IPS DF 6.9 (cell line): ENCODE data around the gene SLIT3.

Experiments used
- DNase-seq: peaks from one replicate; pipeline ENCODE4 v3.0.0-alpha.2; 2013; ENCODE audit warnings: low read depth, low spot score
- H3K27ac ChIP-seq: one replicate; pipeline ENCODE4 v1.5.1; 2013; ENCODE audit warnings: low read length, control low read depth
- H3K27me3 ChIP-seq: 2 replicates; pipeline ENCODE4 v1.6.1; 2013; ENCODE audit warnings: mild to moderate bottlenecking, low read length; ENCODE audit not compliant: control insufficient read depth, insufficient read depth
- H3K36me3 ChIP-seq: 2 replicates; pipeline ENCODE4 v1.6.1; 2013; ENCODE audit warnings: low read length; ENCODE audit not compliant: control insufficient read depth, insufficient read depth
- H3K4me1 ChIP-seq: 2 replicates; pipeline ENCODE4 v1.6.1; 2013; ENCODE audit warnings: low read length; ENCODE audit not compliant: control insufficient read depth, insufficient read depth
- H3K4me3 ChIP-seq: 2 replicates; pipeline ENCODE4 v1.5.1; 2013; ENCODE audit warnings: mild to moderate bottlenecking, low read length
- H3K9me3 ChIP-seq: 2 replicates; pipeline ENCODE4 v1.6.1; 2013; ENCODE audit warnings: low read length, inconsistent platforms; ENCODE audit not compliant: control insufficient read depth, insufficient read depth
- WGBS: extraction: QIAGEN DNeasy Blood & Tissue Kit; methylation state at CpG from one replicate; pipeline ENCODE4 v1.1.7; 2013; ENCODE audit warnings: mixed read lengths, missing lambda C conversion rate; ENCODE audit not compliant: insufficient read length, insufficient coverage; 5-methylcytosine and 5-hydroxymethylcytosine counted together

Gene SLIT3

DNA sequence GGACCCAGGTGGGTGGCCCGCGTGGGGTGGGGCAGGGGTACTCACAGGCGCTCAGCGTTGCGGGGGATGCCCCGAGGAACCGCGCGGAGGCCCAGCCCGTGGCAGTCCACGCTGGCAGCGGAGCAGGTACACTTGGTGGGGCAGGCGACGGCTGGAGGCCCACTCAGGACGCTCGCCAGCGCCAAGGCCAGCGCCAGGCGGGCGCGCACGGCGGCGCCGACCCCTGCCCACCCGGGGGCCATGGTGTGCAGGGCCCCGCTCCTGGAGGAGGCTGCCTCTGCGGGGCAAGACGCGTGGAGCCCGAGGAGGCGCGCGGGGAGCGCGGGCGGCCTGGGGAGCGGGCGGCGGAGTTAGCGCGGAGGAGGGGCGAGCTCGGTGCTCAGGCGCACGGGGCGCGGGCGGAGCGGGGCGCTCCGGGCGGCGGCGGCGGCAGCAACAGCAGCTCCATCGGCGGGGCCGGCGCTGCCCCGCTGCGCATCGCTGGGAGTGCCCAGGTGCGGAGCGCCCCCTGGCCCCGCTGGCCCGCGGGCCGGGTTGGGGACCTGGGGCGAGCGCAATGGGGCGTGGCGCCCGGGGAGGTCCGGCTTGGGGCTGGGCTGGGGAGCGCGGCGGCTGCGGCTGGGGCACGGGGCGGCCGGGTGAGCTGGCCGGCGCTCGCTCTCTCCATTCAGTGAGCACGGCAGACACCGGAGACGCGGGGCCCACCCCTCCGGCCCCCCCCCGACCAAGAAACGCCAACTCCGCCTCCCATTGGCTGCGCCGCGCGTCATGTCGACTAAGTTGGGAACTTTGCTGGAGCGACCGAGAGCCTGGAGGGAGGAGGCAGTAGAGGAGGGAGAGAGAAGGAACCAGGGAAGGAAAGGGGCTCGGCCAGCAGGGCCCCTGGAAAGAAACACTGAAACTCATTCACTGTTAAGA is at the start of gene SLIT3:
Gene SLIT3 (minus strand): TSS at position 672 of the 918 bp plus-strand sequence. CDS start 430 bp downstream, at position 242.
- Histone ChIP-seq H3K4me1 (0 out of 2 replicates have a peak, but pooled peaks cover 5% of the 10 kb centered on the region), H3K9me3 (no peaks in the 10 kb centered on the region), H3K27ac (no peak within 1 kb of the TSS), H3K36me3 (no peaks in the 10 kb centered on the region), H3K27me3 (peaks cover 14% of the 10 kb centered on the region; the same call in 1 of the 2 replicates), H3K4me3 (peak within 1 kb of the TSS; percentile 66)
- DNase-seq = peak; percentile 57
- no CpG with 5 or more reads among the region's 101 CpGs for whole genome bisulfite sequencing

DNA sequence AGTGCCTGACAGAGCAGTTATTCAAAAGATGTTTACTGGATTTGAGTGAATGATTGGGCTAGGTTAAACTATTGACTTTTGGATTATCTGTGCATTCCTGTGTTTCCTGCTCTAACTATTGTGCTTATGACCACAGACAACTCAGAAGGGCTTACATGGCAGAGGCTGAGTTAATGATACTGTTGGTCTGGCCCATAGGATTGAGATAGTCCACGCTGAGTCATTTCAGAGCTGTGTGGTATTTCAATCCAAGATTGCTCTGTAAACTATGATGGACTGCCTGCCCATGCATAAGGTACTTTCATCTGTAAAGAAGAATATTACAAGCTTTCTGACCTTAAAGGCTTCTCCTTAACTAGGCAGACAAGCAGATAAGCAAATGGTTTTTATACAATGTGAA is 49.1 kb upstream of the SLIT3 start:
- no peaks in the 10 kb centered on the region for H3K4me1 ChIP-seq
- H3K9me3 ChIP-seq = no peaks in the 10 kb centered on the region
- WGBS = no CpG with 5 or more reads among the region's 1 CpG
- no peaks in the 10 kb centered on the region for H3K36me3 ChIP-seq
- no peaks in the 10 kb centered on the region for H3K27me3 ChIP-seq
- no peak for DNase-seq
- H3K4me3 ChIP-seq = no peak overlapping the region
- H3K27ac ChIP-seq = no peak overlapping the region

DNA sequence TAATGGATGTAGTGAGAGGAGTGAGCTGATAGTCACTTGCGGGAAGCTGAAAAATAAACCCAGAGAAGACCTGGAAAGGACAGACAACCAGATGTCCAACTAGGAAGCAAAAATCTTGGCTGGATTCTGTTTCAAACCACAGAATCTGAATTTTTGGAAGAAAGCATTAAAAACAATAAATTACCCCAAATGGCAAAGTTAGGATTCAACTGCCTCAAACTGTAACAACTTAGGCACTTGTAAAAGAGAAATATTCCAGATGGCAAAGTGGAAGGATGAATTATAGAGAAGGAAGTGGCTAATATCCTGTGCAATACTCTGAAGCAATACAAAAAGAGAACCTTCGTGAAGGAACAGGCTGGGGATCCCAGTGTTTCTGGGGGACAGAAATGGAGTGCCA is 46.8 kb upstream of the SLIT3 start:
- Histone ChIP-seq H3K9me3 (no peaks in the 10 kb centered on the region), H3K4me1 (no peaks in the 10 kb centered on the region), H3K27me3 (no peaks in the 10 kb centered on the region), H3K4me3 (no peak overlapping the region), H3K36me3 (no peaks in the 10 kb centered on the region), H3K27ac (no peak overlapping the region)
- DNase-seq = no peak
- no CpG with 5 or more reads among the region's 2 CpGs for WGBS

DNA sequence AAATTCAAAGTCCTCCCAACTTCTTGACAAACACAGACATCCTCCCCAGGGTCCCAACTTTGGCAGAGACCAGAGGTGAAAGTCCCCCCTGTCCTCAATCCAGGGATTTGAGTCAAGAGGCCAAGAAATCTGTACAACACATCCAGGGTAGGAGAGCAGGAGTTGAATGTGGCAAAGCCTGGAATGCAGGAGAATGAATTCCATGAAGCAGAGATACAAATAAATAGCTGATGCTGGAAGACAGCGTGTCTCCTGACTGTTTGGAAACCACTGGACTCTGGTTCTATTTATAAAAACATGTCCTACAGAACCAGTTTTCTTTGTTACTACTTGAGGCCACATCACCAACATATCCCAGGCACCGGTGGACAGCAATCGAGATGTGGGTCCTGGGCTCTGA is 43.7 kb upstream of the SLIT3 start:
- H3K9me3 ChIP-seq = no peaks in the 10 kb centered on the region
- no CpG with 5 or more reads among the region's 3 CpGs for WGBS
- H3K27me3 ChIP-seq = no peaks in the 10 kb centered on the region
- DNase-seq = no peak
- H3K27ac ChIP-seq = no peak overlapping the region
- no peak overlapping the region for H3K4me3 ChIP-seq
- H3K36me3 ChIP-seq = no peaks in the 10 kb centered on the region
- no peaks in the 10 kb centered on the region for H3K4me1 ChIP-seq

DNA sequence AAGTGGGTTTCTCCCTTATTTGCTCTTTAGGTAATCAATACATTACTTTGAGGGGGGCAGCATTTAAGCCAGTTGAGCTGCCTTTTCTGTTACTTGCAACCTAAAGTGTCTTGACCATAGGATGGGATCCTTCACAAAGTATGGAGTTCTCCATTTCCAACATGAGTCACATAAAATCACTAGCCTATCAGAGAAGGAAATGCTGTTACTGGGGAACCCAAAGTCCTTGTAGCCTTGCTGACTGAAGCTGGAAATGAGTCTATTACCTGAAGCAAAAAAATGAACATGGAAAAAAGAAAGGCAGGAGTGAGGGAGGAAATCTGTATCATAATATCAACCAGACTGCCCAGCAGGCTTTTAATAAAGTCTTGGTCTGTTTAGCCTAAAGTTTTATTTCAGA is 42.8 kb upstream of the SLIT3 start:
- no peaks in the 10 kb centered on the region for H3K36me3 ChIP-seq
- DNase-seq = no peak

DNA sequence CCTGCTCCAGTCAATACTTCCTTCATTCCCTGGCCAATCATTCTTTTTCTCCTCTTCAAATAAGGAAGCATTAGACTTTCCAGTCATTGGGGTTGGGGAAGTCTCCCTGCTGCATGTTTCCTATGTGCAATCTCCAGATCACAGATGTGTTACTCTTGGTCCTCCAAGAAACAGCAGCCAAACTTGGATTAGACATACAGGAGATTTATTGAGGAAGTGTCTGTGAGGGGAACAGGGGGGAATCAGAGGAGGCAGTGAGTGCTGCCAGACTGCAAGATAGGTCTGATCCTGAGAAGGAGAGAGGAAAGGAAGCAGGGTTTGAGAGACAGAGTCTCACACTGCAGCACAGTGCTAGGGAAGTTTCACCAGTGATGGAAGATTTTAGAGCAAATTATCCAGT is 40.6 kb upstream of the SLIT3 start:
- no peaks in the 10 kb centered on the region for H3K4me1 ChIP-seq
- no peak overlapping the region for H3K4me3 ChIP-seq
- no peak overlapping the region for H3K27ac ChIP-seq
- no peak for DNase-seq
- no peaks in the 10 kb centered on the region for H3K9me3 ChIP-seq
- H3K27me3 ChIP-seq = no peaks in the 10 kb centered on the region
- H3K36me3 ChIP-seq = no peaks in the 10 kb centered on the region

More for the DNA sequence above, 42.8 kb upstream of the SLIT3 start:
- Histone ChIP-seq H3K27me3 (no peaks in the 10 kb centered on the region), H3K27ac (no peak overlapping the region), H3K4me1 (no peaks in the 10 kb centered on the region), H3K9me3 (no peaks in the 10 kb centered on the region), H3K4me3 (no peak overlapping the region)

DNA sequence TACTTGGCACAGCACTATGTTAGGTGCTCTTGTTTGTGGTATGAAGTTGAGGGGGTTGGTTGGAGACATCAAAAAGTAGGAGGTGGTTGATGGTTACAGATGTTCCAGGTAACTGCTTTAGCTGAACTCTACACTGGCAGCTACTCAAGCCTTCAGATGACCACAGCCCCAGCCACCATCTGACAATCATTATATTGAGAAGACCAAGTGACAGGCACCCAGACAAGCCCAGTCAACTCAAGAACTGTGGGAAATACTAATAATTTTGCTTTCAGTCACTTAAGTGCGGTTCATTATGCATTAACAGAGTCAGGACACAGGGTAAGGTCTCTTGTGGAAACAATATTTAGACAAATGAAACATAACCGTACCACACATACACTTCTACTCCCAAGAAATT is 38.9 kb upstream of the SLIT3 start:
- H3K36me3 ChIP-seq = no peaks in the 10 kb centered on the region
- H3K27ac ChIP-seq = no peak overlapping the region
- H3K4me3 ChIP-seq = no peak overlapping the region
- H3K27me3 ChIP-seq = no peaks in the 10 kb centered on the region
- no CpG with 5 or more reads among the region's 2 CpGs for WGBS
- DNase-seq = no peak
- H3K4me1 ChIP-seq = no peaks in the 10 kb centered on the region
- H3K9me3 ChIP-seq = no peaks in the 10 kb centered on the region

DNA sequence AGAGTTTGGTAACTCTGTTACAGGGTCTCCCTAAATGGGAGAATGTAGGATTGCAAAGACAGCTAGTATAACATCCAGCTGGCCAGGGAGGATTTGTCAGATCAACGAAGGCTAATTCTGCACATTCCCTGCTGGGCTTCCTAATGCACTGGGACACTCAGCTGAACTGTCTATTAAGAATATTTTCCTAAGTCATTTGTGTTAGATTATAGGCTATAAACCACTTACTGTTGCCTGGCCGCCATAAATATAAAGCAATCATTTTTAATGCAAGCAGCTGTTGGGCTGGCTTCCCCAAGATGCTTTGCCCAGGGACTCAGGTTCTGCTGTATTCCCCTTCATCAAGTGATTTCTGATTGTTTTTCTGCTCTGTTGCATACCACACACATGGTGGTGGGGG is 35.3 kb upstream of the SLIT3 start:
- WGBS = no CpG with 5 or more reads among the region's 2 CpGs
- H3K27me3 ChIP-seq = no peaks in the 10 kb centered on the region

DNA sequence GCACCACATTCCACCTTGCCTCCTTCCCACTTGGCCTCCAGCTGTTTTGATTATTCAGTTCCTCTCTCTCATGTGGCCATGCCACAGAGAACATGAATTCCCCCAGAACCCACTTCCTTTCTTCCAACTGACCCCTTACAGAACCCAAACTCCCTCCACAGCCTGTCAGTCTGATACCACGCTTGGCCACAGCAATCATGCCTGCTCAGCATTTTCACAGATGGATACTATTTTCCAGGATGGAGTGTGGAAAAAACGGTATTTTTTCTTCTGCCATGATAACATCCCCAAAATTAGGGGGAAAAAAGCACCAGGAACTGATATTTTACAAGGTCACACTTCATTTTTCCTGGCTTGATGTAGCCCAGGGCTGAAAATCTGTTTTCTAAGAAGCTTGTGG is 34.9 kb upstream of the SLIT3 start:
- no CpG with 5 or more reads among the region's 2 CpGs for WGBS
- Histone ChIP-seq H3K27ac (no peak overlapping the region), H3K4me3 (no peak overlapping the region), H3K27me3 (no peaks in the 10 kb centered on the region), H3K4me1 (no peaks in the 10 kb centered on the region; the same call in 1 of the 2 replicates), H3K9me3 (no peaks in the 10 kb centered on the region), H3K36me3 (no peaks in the 10 kb centered on the region)
- no peak for DNase-seq

More for the DNA sequence above, 35.3 kb upstream of the SLIT3 start:
- Histone ChIP-seq H3K9me3 (no peaks in the 10 kb centered on the region), H3K4me3 (no peak overlapping the region), H3K27ac (no peak overlapping the region), H3K36me3 (no peaks in the 10 kb centered on the region), H3K4me1 (no peaks in the 10 kb centered on the region; the same call in 1 of the 2 replicates)
- no peak for DNase-seq

DNA sequence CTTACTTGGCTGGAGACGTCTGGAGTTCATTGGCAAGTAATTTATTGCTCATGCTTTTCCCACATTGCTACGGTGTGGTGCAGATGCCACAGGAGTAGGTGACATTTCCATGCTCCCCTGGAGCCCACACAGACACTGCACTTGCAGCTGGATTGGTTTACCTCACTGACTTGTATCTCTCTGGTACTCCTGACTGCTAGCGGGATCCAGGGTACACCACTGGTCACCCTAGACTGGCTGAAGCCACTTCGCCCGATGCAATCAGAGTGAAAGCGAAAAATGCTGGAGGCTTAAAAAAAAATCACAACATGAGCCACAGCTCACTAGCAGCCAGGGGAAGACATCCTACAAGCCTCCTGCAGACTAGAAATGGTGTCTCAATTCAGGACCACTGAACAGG is 32.6 kb upstream of the SLIT3 start:
- WGBS = no CpG with 5 or more reads among the region's 6 CpGs

More for the DNA sequence above, 32.6 kb upstream of the SLIT3 start:
- no peaks in the 10 kb centered on the region for H3K36me3 ChIP-seq
- no peak for DNase-seq
- H3K4me1 ChIP-seq = no peaks in the 10 kb centered on the region; the same call in 1 of the 2 replicates
- no peaks in the 10 kb centered on the region for H3K27me3 ChIP-seq
- no peak overlapping the region for H3K4me3 ChIP-seq
- H3K9me3 ChIP-seq = no peaks in the 10 kb centered on the region
- no peak overlapping the region for H3K27ac ChIP-seq
